Adrenal gland (tissue), 12 donors: Measurements from ENCODE around the gene EEF1AKMT4. TPM values are rescaled to one million over a fixed set of nuclear protein-coding genes. Genes with fewer than 3 reads are reported as not detected.

Source experiments
- DNase-seq, 7 donors: peaks; one replicate each; pipeline ENCODE4 v3.0.0-alpha.2; 2019 to 2020
- H3K27ac ChIP-seq, 5 donors: fragments of 200-600 bp; sonication (generic) in 4 of 5; 1 replicate in 3 of 5; 2 replicates in 2 of 5; pipeline versions ENCODE4 v1.5.1 to v1.8.0; 2016 to 2020; ENCODE audit warnings: mild to moderate bottlenecking in 1 of 5
- H3K27me3 ChIP-seq: fragments of 200-600 bp; 2 replicates; pipeline ENCODE4 v1.8.0; 2021
- H3K36me3 ChIP-seq, 2 donors: fragments of 200-600 bp; replicated peaks in 1 of 2; 1 replicate in 1 of 2; 2 replicates in 1 of 2; pipeline versions ENCODE4 v1.5.1 to v1.8.0; 2018 to 2022
- H3K4me1 ChIP-seq, 2 donors: fragments of 200-600 bp; replicated peaks in 1 of 2; 1 replicate in 1 of 2; 2 replicates in 1 of 2; pipeline versions ENCODE4 v1.5.1 to v1.8.0; 2018 to 2021
- H3K4me3 ChIP-seq, 4 donors: fragments of 200-600 bp; sonication (generic) in 3 of 4; one replicate each; pipeline ENCODE4 v1.5.1; 2016 to 2018
- H3K9me3 ChIP-seq, 3 donors: fragments of 200-600 bp; sonication (generic) in 1 of 3; replicated peaks in 1 of 3; 1 replicate in 2 of 3; 2 replicates in 1 of 3; pipeline versions ENCODE4 v1.5.1 to v1.8.0; 2016 to 2021
- CTCF ChIP-seq, 6 experiments: fragments of 450-650 bp in 4 of 6; fragments of 200-600 bp in 2 of 6; sonication (generic) in 1 of 6; IDR thresholded peaks; 1 replicate in 5 of 6; 2 replicates in 1 of 6; pipeline versions ENCODE4 v1.5.1 to v1.8.0; 2016 to 2021; ENCODE audit warnings: antibody characterized with exemption in 6 of 6, mild to moderate bottlenecking in 2 of 6, moderate library complexity in 1 of 6
- POLR2A ChIP-seq, 2 donors: fragments of 450-650 bp; IDR thresholded peaks; one replicate each; pipeline ENCODE4 v1.6.1; 2017; ENCODE audit warnings: antibody characterized with exemption in 2 of 2, mild to moderate bottlenecking in 2 of 2, moderate library complexity in 1 of 2
- WGBS, 4 donors: extraction: QIAGEN DNeasy Blood & Tissue Kit in 2 of 4; methylation state at CpG; one replicate each; pipeline versions ENCODE4 v1.1.5 to v1.1.7; 2013 to 2017; 5-methylcytosine and 5-hydroxymethylcytosine counted together
- intact Hi-C, 2 donors: fragments of 100-400 bp; cut with DNase I; formaldehyde crosslinking; loops; one replicate each; pipeline versions ENCODE4 v1.14.1 to v1.15.0; 2022 to 2023
- polyA plus RNA-seq, 3 donors: library from polyadenylated mRNA; stranded (reverse); fragments of 200-250 nt in 2 of 3; fragments of 350-450 nt in 1 of 3; fragmentation: Illumina TruSeq in 1 of 3; extraction: RNeasy Lipid Tissue Mini Kit (QIAGEN cat#74804) in 1 of 3; gene quantifications; one replicate each; pipeline ENCODE4 v1.2.3, GENCODE V29; 2013 to 2014
- total RNA-seq, 9 donors: library from RNA; depleted of rRNA in 4 of 9; stranded (reverse); fragments of >200 nt in 4 of 9; fragments of 120-200 nt in 1 of 9; fragmentation: NEBNext Ultra II Directional in 1 of 9; extraction: Animal tissue kit (Norgen Biotek cat#: 25700) in 1 of 9; gene quantifications; one replicate each; pipeline versions ENCODE4 v1.1.0 to v1.2.4, GENCODE V29; 2013 to 2023
- donor health status: healthy with polysubstance abuse.
- donor health status: Bipolar disorder and iron deficiency.
- donor health status: DM: yes; HTN: yes; CAD: no.
- donor health status: DM: no; HTN: no; CAD: no.
- donor health status: DM: no; HTN: no; CAD: no.
- donor health status: DM: yes; HTN: yes; CAD: no.

The EEF1AKMT4 gene
- total and polyA plus RNA-seq, 12 donors: 1.8 to 8.3 (median 4.1) TPM

DNA sequence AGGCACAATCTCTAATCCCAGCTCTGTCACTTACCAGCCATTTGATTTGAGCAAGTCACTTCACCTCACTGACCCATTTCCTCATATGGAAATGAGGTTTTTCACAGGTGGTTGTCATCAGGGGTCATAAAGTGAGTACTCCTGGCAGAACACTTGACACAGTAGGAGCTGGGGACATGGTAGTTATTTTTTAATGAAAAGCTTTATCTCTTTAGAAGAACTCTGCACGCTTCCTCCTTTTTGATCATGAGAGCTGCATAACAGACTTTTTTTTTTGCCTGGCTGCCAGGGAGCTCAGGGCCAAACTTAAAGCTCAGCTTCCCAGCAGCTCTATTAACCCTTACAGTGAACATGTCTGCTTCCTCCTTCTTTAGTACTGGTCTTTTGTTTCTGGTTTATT, 11.7 kb upstream of the EEF1AKMT4 start:
- Histone ChIP-seq H3K4me1 (peaks cover 7 to 42% of the 10 kb centered on the region in 2 donors), H3K27me3 (no peaks in the 10 kb centered on the region), H3K27ac (peak overlapping the region in 1 of 5 donors; percentile 32), H3K36me3 (peaks cover 0 to 20% of the 10 kb centered on the region in 2 donors), H3K9me3 (no peaks in the 10 kb centered on the region), H3K4me3 (no peak overlapping the region)
- no peak for DNase-seq
- intact Hi-C loops: loop anchor here in 1 of 2 donors (5.0 kb wide), 1 partner anchor 46 kb away; no protein-coding TSS in a partner anchor
- 28 to 35% (median 31%) methylated on average over 1 of the region's 1 CpG for WGBS, 4 donors
- TF ChIP-seq POLR2A (IDR thresholded peaks at IDR 0.05) (no peak), CTCF (IDR thresholded peaks at IDR 0.05) (no peak)

DNA sequence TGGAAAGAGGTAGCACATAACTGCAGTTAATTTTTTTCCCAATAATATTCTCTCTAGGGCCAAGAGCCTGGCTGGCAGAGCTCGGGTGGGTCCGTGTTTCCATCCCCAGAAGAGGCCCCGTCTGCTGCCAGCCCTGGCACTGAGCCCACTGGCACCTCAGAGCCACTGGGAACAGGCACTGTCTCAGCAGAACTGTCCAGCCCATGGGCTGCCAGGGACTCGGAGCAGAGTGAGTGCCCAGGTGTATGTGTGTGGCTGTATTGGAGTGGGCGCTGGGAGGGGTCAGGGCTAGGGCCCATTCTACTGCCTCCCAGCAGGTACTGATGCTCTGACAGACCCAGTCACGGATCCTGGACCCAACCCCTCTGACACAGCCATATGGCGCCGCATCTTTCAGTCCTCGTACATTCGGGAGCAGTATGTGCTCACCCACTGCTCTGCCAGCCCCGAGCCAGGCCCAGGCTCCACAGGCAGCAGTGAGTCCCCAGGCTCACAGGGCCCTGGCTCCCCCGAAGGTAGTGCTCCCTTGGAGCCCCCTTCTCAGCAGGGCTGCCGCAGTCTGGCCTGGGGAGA, 11.1 kb upstream of the EEF1AKMT4 start:
- WGBS, 4 donors: 43 to 76% (median 73%) methylated on average over 4 to 13 of the region's 13 CpGs
- TF ChIP-seq POLR2A (IDR thresholded peaks at IDR 0.05) (no peak), CTCF (IDR thresholded peaks at IDR 0.05) (no peak)

DNA sequence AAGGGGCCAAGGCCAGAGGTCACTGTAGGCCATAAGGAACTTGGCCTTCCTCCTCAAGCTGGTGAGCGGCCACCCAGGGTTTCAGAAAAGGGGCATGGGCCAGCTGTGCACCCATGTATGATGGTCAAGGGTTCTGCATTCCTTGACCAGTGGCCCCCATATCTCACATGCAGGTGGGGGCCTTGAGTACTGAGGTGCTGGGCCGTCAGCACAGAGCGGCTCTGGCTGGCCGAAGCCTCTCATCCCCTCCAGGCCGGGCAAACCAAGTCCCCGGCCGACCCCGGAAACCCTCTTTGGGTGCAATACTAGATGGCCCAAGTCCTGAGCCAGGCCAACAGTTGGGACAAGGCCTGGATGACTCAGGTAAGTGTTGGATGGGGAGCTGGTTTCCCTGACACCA, 10.3 kb upstream of the EEF1AKMT4 start:
- Histone ChIP-seq H3K27me3 (no peaks in the 10 kb centered on the region), H3K4me1 (peaks cover 4 to 31% of the 10 kb centered on the region in 2 donors), H3K36me3 (peaks cover 0 to 34% of the 10 kb centered on the region in 2 donors), H3K9me3 (no peaks in the 10 kb centered on the region), H3K4me3 (no peak overlapping the region), H3K27ac (peak overlapping the region in 1 of 5 donors; percentile 41)
- no peak for DNase-seq
- intact Hi-C loops: loop anchor here in 1 of 2 donors (5.0 kb wide), 1 partner anchor 47 kb away; no protein-coding TSS in a partner anchor
- WGBS, 4 donors: 86 to 98% (median 96%) methylated on average over 3 to 8 of the region's 8 CpGs
- TF ChIP-seq POLR2A (IDR thresholded peaks at IDR 0.05) (no peak), CTCF (IDR thresholded peaks at IDR 0.05) (no peak)

More for the DNA sequence above, 11.1 kb upstream of the EEF1AKMT4 start:
- Histone ChIP-seq H3K36me3 (peaks cover 0 to 25% of the 10 kb centered on the region in 2 donors), H3K27me3 (no peaks in the 10 kb centered on the region), H3K9me3 (no peaks in the 10 kb centered on the region), H3K4me3 (no peak overlapping the region), H3K4me1 (peaks cover 7 to 37% of the 10 kb centered on the region in 2 donors), H3K27ac (peak overlapping the region in 1 of 5 donors; percentile 32)
- no peak for DNase-seq
- intact Hi-C loops: loop anchor here in 1 of 2 donors (5.0 kb wide), 1 partner anchor 46 kb away; no protein-coding TSS in a partner anchor

DNA sequence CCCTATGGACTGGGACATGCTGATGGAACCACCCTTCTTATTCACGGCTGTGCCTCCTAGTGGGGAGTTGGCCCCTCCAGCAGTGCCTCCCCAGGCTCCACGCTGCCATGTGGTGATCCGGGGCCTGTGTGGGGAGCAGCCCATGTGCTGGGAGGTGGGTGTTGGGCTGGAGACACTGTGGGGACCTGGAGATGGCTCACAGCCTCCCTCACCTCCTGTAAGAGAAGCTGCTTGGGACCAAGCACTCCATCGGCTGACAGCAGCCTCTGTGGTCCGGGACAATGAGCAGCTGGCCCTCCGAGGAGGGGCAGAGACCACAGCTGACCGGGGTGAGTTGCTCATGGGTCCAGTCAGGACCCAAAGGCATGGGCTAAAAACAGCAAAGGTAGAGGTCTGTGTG, 9.8 kb upstream of the EEF1AKMT4 start:
- Histone ChIP-seq H3K4me3 (no peak overlapping the region), H3K27ac (peak overlapping the region in 1 of 5 donors; percentile 41), H3K4me1 (peaks cover 0 to 26% of the 10 kb centered on the region in 2 donors), H3K36me3 (peaks cover 0 to 39% of the 10 kb centered on the region in 2 donors), H3K27me3 (no peaks in the 10 kb centered on the region), H3K9me3 (no peaks in the 10 kb centered on the region)
- DNase-seq: no peak
- no peak for TF ChIP-seq POLR2A (IDR thresholded peaks at IDR 0.05)
- 84 to 91% (median 85%) methylated on average over 3 to 7 of the region's 7 CpGs for WGBS, 4 donors
- intact Hi-C loops: loop anchor here (5.0 to 10.0 kb wide), 3 partner anchors 47 to 345 kb away; no protein-coding TSS in a partner anchor
